D721Med (cell line): ENCODE data around the gene SLC7A14.

Experiments
- DNase-seq: peaks from one replicate; pipeline ENCODE4 v3.0.0; 2011; ENCODE audit warnings: low spot score; ENCODE audit not compliant: insufficient read length
- FAIRE-seq: peaks from 2 replicates; lab custom pipeline; 2011; peaks lifted over from hg19 to GRCh38; lab: Jason Lieb, UNC
- TF ChIP-seq, protein P1 (sequence below): IDR thresholded peaks from 2 replicates; pipeline ENCODE4 v1.5.1; 2012; ENCODE audit warnings: mild to moderate bottlenecking, control low read depth; ENCODE audit not compliant: insufficient read depth; ENCODE audit errors: missing control alignments

SLC7A14 gene

GRCh38 chr3:170493712-170494182 is 92.1 kb downstream of the SLC7A14 start:
- no peak for FAIRE-seq
- TF ChIP-seq, protein P1, sequence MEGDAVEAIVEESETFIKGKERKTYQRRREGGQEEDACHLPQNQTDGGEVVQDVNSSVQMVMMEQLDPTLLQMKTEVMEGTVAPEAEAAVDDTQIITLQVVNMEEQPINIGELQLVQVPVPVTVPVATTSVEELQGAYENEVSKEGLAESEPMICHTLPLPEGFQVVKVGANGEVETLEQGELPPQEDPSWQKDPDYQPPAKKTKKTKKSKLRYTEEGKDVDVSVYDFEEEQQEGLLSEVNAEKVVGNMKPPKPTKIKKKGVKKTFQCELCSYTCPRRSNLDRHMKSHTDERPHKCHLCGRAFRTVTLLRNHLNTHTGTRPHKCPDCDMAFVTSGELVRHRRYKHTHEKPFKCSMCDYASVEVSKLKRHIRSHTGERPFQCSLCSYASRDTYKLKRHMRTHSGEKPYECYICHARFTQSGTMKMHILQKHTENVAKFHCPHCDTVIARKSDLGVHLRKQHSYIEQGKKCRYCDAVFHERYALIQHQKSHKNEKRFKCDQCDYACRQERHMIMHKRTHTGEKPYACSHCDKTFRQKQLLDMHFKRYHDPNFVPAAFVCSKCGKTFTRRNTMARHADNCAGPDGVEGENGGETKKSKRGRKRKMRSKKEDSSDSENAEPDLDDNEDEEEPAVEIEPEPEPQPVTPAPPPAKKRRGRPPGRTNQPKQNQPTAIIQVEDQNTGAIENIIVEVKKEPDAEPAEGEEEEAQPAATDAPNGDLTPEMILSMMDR, result no peak
- DNase-seq, result no peak

DNA sequence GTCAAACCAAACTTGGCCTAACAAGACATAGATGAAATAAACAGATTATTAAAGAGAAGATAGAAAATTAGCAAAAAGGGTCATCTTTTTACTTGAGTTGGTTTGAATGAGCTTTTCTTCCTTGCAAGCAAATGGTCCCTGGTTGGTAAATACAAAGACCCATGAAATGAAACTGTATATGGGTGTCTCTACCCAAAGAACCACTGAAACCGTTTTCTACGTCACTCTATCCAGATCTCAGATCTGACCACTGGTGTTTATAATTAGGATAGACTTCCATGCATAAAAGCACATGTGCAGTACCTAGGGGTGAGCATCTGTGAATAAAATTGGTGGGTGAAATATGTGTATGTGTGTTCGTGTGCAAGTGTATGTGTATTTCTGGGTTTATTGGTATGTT is 94.0 kb downstream of the SLC7A14 start:
- TF ChIP-seq, protein P1, result no peak
- DNase-seq (no peak), FAIRE-seq (no peak)

DNA sequence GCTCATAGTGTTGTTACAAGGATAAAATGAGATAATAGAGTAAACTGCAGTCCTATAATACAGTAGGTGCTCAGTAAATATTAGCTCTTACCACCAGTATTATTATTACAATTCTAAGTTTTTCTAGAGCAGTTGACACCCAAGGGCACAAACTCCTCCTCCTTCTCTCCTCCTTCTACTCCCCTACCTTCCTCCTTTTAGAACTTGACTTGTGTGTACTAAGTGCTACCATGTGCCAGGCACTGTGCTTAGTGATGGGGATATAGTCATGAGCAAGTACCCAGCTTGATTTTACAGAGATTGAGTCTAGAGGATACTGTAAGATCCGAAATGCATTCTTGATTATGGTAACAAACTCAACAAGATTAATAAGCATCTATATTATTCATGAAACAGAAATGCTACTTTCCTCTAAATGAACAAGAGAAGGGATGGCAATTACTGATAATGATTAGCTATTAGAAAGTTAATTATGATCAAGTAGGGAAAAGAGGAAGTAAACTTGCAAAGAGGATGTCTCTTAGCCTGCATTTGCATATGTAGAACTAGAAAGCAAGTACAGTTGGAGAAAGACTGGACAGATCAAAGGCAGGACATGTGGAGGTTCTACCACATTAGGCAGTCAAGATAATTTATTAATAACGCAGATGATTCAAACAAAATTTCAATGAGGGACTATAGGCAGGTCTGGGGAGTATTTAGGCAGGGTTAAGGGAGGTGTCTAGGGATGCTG is 94.9 kb downstream of the SLC7A14 start:
- FAIRE-seq, result no peak
- DNase-seq, result no peak
- TF ChIP-seq, protein P1, result no peak

- FAIRE-seq (no peak), DNase-seq (no peak)
- TF ChIP-seq, protein P1, result no peak
Measured at GRCh38 chr3:170488802-170489201, 97.1 kb downstream of the SLC7A14 start.

DNA sequence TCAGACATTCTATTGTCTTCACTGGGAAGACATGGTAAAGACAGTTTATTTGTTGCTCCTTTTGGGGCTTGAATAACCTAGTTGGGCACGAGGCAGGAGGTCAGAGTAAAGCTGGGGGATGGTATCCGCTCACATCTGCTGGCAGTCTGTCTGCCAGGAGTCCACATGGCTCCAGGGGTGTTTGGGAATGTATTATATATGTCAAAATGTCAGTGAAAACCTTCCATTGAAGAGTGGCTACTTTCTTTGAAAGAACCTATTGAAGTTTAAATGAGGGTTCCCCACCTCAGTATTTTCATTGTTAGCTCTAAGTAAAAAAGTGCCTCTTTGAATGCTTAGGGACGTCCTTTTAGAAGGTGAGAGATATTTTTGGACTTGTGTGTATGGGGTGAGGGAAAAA is 98.8 kb downstream of the SLC7A14 start:
- TF ChIP-seq, protein P1, result no peak
- DNase-seq (no peak), FAIRE-seq (no peak)

DNA sequence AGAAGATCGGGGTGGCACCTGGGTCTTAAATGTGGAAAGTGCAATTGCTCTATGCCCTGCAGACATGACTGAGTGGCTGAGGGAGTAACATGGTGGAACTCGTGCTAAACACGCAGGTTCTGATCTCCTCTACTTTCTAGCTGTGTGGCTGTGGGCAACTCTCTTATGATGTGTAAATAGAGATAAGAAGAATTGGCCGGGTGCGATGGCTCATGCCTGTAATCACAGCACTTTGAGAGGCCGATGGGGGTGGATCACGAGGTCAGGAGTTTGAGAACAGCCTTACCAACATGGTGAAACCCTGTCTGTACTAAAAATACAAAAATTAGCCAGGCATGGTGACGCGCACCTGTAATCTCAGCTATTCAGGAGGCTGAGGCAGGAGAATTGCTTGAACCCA is 99.5 kb downstream of the SLC7A14 start:
- no peak for DNase-seq
- TF ChIP-seq, protein P1, result no peak

DNA sequence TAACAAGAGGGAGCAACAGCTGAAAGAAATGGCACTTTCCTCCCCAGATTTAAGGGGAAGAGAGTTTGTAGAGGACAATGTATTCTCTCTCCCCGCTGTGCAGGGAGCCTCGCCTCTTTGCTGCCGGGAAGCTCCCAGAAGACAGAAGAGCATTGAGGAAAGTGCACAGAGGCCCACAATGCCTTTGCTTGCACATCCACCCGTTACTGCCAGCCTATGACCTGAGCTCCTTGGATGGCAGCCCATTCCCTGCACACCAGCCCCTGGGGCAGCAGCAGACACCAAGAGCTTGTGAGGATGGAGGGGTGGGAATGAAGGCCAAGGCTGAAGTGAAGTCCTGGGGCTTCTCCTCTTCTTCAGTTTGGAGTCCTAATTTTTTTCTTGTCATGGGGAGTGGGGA is 100.2 kb downstream of the SLC7A14 start:
- no peak for DNase-seq
- no peak for FAIRE-seq

More for the DNA sequence above, 99.5 kb downstream of the SLC7A14 start:
- no peak for FAIRE-seq

More for the DNA sequence above, 100.2 kb downstream of the SLC7A14 start:
- TF ChIP-seq, protein P1, result no peak
